NCI-H146 (cell line): ENCODE results near the gene CHKA.

Source experiments
- DNase-seq: peaks from one replicate; lab custom pipeline; 2025; lab: John Stamatoyannopoulos, UW

The CHKA gene

DNA sequence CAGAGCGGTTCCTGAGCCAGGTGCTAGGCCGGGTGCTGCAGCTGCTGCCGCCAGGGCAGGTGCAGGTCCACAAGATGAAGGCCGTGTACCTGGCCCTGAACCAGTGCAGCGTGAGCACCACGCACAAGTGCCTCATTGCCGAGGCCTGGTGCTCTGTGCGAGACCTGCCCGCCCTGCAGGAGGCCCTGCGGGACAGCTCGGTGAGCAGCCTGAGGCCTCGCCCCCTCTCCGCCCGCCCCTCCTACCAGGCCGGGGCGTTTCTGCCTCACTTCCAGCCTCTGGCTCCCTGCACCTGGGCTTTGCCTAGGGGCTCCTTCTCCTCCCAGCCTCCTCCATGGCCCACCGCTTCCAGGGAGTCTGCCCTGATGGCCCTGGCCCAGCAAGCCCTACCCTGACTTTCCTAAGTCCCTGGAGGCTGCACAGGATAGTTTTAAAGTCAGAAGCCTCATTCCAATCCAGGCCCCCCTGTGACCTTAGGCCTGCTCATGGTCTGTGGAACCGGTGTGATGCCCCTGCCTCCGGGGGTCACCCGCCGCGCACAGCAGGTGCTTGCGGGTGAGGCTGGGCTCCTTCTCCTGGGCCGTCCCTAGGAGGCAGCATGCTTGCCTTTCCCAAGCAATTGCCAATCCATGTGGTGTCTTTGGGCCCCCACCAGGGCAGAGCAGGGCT, 76.9 kb downstream of the CHKA start:
- no peak for DNase-seq

DNA sequence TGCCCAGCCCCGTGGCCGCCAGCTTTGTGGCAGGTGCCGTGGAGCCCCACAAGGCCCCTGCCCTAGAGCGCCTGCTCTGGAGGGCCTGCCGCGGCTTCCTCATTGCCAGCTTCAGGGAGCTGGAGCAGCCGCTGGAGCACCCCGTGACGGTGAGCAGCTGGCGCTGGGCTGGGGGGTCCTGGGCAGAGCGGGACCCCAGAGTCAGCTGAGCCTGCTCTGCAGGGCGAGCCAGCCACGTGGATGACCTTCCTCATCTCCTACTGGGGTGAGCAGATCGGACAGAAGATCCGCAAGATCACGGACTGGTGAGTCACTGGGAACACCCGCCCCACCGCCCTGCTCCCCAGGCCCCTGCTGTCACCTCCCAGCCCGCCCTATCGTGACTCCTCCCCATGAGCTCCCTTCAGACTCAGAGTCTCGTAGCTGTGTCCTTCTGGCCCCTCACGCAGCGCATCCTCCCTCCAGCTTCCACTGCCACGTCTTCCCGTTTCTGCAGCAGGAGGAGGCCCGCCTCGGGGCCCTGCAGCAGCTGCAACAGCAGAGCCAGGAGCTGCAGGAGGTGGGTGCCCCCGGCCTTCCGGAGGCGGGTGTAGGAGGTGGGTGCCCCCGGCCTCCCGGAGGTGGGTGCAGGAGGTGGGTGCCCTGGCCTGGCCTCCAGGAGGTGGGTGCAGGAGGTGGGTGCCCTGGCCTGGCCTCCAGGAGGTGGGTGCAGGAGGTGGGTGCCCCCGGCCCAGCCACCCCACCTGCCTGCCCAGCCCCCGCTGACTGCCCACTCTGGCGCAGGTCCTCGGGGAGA, 77.6 kb downstream of the CHKA start:
- DNase-seq = no peak

DNA sequence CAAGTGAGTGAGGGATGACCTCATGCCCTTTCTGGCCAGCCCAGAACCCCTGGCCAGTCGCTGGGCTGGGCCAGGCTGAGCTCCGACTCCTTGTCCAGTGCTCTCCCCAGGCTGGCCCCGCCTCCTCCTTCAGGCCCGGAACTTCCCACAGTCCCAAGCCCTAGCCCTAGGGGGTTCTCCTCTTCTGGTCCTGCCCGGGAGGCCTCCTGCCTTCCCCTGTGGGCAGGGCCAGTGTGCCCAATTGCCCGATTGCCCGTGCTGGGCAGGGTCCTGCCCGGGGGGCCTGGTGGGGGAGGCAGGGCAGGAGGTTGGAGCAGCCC, 78.2 kb downstream of the CHKA start:
- DNase-seq = no peak

DNA sequence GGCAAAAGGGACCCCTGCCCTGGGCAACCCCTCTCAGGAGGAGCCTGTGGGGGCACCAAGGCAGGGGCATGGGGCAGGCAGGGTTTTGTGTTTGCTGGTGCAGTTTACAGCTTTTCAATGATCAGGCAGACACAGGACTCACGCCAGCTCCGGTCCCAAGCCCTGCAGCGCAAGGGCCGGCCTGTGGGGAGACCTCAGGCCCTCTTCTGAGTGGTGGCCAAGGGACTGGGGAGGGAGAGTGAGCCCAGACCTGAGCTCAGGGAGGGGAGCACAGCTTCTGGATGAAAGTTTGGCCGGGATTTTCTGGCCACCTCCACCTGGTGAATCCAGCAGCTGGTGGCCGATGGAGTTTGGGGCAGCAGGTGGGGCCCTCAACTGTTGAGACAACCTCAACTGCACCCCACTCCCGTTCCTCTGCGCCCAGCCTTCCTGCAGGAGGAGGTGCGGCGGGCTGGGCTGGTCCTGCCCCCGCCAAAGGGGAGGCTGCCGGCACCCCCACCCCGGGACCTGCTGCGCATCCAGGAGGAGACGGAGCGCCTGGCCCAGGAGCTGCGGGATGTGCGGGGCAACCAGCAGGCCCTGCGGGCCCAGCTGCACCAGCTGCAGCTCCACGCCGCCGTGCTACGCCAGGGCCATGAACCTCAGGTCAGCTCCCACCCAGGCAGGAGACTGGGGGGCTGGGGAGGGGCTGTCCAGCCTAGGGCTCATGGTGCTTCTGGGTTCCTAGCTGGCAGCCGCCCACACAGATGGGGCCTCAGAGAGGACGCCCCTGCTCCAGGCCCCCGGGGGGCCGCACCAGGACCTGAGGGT, 78.8 kb downstream of the CHKA start:
- DNase-seq = no peak

DNA sequence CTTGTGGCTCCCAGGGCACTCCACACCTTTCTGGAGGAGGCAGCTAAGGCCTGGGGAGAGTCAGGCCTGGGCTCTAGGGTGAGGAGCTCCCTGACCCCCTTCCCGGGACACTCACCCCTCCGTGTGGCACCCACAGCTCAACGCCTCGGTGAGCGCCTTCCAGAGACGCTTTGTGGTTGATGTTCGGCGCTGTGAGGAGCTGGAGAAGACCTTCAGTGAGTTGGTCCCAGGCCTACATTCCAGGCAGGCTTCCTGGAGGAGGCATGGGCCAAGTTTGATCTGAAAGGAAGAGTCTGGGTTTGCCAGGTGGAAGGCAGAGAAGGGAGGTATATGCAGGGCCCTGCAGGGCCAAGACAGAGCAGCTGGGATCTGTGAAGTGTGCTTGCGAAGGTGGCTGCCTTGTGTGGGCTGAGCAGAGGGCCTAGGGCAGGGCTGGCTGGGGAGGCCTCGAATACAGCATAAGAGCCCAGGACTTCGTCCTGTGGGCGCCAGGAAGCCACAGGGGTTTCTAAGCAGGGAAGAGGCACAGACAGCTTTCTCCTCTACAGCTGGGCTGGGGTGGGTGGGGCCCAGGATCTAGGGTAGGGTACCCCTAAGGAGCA, 79.5 kb downstream of the CHKA start:
- no peak for DNase-seq

DNA sequence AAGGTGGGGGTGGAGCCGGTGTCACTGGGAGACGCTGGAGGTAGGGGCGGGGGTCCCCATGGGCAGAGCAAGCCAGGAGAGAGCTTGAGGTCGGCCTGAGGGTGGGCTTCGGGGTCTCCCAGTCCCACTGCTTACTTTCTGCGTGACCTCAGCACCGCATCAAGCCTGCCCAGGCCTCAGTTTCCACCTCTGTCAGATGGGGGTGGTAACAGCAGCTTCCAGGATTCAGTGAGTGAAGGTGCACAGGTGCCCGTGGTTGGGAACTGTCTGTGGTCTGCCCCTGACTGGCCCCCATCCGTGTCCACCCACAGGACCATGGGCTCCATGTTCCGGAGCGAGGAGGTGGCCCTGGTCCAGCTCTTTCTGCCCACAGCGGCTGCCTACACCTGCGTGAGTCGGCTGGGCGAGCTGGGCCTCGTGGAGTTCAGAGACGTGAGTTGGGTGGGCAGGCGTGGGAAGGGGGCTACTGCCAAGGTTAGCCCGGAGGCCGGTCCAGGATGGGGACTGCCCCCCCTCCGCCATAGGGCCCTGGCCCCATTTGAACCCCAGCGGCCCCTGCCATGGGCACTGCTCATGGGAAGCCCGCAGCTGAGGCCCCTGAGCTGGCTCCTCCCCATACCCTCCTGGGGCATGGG, 80.1 kb downstream of the CHKA start:
- no peak for DNase-seq

DNA sequence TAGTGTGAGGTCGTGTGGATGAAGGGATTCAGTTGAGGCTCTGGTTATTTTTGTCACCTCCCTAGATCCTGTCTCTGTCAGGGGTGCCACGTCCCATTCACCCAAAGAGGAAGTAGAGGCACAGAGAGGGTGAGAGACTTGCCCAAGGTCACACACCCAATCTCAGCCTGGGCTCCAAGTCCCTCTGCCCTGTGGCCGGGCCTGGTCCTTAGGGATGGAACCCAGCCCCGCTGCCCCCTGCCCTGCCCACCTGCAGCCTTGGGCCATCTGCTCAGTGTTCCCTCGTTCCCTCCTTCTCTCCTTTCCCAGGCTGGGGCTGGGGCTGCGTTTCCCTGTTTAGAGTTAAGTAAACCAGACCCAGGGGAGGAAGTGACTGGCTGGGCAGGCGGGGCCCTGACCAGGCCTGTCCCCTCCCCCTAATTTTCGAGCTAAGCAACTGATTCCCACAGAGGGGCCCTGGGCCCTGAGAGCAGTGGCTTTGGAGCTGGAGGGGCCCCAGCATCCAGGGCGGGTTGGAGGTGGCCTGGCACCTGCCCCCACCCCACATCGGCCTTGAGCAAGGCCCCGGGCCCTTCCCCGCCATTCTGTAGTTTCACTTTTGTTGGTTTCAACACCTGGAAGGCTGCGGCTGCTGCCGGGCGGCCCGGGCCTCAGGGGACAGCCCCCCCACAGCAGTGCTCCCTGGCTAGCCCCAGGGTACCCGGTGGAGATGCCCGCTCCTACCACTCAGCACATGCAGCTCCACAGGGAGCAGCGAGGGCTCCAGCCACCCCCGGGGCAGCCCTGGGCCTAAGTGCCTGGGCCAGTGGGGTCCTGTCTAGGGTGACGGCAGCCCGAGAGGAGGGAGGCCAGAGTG, 80.9 kb downstream of the CHKA start:
- DNase-seq = no peak

DNA sequence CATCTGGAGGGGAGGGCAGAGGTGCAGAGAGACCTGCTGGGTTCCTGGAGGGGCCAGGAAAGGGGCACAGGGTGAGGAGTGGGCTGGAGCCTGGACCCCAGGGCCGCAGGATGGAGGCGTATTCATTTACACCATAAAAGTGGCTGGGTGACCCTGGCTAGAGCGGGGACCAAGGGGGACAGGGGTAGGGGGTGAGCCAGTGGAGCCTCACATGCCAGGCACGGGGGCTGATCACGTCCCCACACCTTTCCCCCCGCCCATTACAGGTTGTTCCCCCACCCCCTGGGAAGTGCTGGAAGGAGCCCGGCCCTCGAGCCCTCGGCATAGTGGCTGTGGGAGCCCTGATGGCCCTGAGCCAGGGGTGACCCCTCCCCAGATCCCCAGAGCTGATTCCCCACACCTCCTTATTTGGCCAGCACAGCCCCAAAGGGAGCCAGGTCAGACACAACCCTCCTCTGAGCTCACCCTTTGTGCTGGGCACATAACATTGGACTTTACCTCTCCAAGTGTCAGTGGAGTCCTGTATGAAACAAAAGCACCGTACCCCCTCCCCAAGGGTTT, 81.6 kb downstream of the CHKA start:
- no peak for DNase-seq

DNA sequence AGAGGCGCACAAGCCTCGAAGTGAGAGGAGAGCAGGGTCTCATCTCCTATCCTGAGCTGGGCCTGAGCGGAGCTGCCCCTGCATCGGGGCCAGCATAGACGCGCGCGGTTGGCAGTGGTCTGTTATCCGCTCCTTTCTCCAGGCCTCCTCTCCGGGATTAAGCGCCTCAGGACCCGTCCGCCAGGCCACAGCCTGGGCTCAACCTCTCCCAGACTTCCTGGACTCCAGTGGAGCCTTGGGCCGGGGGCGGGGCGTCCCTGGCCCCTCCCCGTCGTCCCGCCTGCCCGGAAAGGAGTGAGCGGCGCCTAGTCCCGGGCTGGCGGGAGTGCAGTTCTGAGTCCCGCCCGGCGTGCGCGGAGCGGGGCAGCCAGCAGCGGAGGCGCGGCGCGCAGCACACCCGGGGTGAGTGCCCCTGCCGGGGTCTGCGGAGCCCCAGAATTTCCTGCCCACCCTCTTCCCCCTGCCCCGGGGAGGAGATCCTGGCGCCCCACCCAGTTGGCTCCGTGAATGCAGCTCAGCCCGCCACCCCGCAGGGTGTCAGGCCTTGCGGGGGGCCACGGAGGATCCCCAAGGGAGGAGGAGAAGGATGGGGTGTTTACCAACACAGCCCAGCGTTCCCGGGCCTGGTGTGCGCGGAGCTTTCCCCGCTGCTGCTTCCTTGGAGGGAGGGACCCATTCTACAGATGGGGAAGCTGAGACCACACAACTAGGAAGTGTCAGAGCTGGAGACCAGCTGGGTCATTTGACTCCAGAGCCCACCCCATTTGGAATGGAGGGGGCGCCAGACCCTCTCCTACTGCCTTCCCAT, 82.3 kb downstream of the CHKA start, which contains the start of gene TCIRG1:
TCIRG1 (plus strand) TSS at position 308 of the 808 bp plus-strand sequence. CDS start 2,247 bp downstream, outside the sequence.
- peak; percentile 64 for DNase-seq

DNA sequence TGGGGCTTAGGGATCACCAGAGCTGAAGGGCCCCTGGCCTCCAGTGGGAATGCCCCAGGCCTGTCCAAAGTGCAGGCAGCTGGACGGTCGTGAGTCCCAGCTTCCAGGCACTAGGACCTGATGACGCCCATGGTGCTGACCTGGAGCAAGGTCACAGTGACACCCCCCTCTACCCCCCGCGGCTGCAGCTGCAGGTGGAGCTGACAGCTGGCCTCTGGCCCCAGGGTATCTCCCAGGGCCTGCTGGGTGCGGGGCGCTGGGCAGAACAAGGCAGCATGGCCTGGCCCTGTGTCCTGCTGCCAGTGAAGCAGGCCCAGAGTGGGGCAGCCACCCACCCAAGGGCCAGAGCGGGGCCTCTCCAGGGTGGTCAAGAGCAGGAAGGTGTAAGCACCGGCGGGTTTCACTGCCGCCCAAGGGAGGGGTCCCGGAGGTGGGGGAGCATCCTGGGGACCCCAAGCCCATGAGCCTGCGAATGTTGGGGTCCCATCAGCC, 82.9 kb downstream of the CHKA start:
- peak; percentile 90 for DNase-seq

DNA sequence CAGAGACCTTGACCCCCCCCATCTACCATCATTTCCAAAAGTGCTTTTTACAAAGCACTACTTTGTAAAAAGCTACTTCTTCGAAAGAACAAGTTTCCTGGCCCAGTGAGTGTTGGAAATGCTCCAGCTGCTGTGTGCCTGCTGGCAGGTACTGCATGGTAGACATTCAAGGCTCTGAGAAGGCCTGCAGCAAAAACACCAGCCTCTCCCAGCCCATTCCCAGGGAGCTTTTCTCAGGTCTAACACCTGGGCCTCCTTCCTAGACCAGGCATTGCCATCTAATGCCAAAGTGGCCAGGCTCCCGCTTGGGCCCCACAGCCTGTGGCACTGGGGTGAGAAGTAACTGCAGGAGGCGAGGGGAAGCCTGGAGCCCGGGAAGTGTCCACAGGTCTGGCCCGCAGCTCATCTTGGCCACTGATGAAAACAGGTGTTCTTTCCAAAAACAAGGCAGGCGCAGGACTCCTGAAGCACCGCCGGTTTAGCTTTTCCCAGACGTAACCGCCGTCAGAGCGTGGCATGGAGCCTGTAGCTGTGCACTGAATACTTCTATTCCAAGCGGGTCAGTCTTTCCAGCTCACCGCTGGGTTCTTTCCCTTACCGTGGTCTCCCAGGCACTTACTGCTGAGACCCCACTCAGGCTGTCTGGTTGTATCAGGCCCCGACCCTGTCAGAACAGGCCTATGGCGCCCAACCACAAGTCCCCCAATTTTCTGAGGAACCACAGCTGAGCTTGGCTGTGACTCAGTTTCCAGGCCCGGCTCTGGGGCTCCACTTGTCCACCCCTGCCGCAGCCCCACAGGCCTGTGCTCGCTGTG, 83.6 kb downstream of the CHKA start:
- DNase-seq = no peak

DNA sequence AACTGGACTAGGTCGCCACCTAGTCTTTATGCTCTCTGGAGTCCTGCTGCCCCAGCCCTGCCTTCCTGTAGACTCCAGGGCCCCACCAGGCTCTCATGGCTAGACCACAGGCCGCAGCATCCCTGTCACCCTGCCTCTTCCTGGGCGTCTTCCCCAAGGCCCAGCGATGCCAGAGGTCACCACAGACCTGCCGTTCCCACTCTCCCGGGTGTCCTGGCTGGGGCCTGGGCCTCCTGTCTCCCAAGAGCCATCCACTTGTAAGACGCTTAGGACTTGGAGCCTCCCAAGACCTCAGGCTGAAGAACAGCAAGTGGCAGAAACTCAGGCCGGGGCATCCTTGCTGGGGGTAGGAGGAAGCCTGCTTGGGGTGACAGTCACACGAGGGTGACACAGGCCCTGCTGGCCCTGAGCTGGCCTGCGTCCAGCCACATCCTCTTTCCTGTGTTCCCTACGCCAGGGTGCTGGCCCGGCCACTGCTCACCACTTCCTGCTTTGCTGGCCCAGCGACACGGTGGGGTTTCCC, 84.4 kb downstream of the CHKA start:
- DNase-seq = no peak

DNA sequence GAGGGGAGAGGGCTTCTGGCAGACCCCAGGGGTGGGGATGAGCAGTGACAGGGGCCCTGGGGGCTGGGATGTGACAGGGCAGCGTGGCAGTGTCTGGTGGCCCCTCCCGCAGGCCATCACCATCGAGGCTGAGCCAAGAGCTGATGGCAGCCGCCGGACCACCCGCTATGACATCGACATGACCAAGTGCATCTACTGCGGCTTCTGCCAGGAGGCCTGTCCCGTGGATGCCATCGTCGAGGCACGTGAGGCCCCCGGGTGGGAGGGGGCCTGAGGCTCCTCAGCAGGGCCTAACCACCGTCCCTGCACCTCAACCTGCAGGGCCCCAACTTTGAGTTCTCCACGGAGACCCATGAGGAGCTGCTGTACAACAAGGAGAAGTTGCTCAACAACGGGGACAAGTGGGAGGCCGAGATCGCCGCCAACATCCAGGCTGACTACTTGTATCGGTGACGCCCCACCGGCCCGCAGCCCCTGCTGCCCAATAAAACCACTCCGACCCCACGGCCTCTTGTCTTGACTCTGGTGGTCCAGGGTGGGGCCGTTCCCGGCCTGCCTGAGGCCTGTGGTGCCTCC, 85.0 kb downstream of the CHKA start:
- no peak for DNase-seq

DNA sequence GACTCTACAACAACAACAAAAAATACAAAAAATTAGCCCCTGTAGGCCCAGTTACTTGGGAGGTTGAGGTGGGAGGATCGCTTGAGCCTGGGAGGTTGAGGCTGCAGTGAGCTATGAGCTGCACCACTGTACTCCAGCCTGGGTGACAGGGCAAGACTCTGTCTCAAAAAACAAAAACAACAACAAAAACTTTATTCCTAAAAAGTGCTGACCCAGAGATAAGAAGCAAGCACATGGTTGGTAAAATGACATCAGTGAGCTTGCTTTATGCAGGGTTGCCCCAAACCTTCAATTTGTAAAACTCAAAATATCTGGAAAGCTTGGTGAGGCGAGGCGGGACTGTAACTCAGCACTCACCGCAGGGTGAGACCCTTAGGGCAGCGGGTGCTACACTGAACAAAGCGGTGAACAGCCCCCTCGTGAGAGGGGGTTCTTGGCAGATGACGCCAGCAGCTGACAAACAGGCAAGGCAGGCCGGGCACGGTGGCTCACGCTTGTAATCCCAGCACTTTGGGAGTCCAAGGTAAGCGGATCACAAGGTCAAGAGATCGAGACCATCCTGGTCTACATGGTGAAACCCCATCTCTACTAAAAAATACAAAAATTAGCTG, 85.8 kb downstream of the CHKA start:
- DNase-seq = no peak

DNA sequence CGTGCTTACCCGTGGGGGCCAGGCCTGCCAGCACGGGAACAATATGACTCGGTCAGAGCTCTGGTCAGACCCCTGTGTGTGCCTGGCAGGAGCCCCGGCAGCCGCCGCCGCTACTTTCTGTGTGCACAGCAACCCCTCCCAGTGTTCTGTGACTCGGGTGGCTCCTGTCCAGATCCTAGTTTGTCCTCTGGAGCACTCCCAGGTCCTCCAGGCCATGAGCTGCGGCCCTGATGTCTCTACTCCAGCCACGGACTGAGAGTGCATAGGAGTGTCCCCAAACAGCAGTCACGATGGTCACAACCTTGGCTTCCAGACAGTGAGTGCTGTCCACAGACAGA, 87.5 kb downstream of the CHKA start:
- DNase-seq = no peak

DNA sequence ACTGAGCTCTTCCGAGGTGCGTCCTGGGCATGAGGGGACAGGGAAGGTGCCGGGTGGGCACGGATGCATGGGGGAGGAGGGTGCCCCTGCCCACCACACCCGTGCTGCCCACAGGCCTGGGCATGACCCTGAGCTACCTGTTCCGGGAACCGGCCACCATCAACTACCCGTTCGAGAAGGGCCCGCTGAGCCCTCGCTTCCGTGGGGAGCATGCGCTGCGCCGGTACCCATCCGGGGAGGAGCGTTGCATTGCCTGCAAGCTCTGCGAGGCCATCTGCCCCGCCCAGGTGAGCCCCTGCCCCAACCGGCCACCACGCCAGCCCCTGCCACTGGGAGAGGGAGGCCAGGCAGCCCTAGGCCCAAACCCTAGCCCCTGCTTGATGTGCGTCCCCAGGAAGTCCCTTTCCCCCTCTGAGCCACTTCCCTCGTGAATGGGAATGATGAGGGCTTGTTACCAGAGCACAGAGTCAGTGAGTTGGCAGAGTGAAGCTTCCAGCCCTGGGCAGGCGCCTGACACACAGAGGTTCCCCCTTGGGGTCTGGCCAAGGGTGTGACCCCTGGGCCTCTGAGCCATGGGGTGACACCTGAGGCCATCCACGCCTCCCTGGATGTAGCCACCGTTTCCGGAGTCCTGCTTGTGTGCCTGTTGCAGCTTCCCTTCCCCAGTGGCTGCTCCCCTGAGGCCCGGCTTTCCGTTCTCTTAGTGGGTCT, 88.0 kb downstream of the CHKA start:
- no peak for DNase-seq

DNA sequence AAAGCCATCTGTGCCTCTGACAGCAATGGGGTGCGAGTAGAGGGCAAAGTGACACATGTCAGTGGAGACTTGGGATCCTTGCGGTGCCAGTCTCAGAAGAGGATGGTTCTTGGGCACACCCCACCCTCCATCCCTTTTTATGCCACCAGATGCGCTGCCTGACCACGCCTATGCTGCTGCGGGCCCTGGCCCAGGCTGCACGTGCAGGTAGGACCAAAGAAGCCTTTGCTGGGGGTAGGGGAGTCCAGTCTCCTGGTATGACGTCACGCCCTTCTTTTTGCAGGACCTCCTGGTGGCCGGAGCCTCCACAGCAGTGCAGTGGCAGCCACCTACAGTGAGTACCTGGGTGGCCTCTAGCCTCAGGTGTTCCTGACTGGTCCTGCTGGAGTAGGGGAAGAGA, 89.2 kb downstream of the CHKA start:
- no peak for DNase-seq
